ENCODE measurements around the gene ELMO3.
A peak's percentile ranks its signal among the peaks of the same experiment; 100 is the strongest.

ELMO3 gene

GRCh38 chr16:67226804-67227566 lies 28.1 kb downstream of the ELMO3 start, which contains the start of gene TMEM208:
Gene TMEM208 (plus strand): TSS chr16:67227130. CDS start chr16:67227219, 89 bp downstream.
- peak; percentile 41 for DNase-seq

GRCh38 chr16:67227567-67227921 lies 28.6 kb downstream of the ELMO3 start:
- DNase-seq = no peak

- no peak for DNase-seq
Measured at GRCh38 chr16:67228034-67228785, 29.3 kb downstream of the ELMO3 start.

- DNase-seq = no peak
Measured at GRCh38 chr16:67228905-67229304, 30.0 kb downstream of the ELMO3 start.

GRCh38 chr16:67229906-67230808 lies 31.2 kb downstream of the ELMO3 start:
- no peak for DNase-seq

DNA sequence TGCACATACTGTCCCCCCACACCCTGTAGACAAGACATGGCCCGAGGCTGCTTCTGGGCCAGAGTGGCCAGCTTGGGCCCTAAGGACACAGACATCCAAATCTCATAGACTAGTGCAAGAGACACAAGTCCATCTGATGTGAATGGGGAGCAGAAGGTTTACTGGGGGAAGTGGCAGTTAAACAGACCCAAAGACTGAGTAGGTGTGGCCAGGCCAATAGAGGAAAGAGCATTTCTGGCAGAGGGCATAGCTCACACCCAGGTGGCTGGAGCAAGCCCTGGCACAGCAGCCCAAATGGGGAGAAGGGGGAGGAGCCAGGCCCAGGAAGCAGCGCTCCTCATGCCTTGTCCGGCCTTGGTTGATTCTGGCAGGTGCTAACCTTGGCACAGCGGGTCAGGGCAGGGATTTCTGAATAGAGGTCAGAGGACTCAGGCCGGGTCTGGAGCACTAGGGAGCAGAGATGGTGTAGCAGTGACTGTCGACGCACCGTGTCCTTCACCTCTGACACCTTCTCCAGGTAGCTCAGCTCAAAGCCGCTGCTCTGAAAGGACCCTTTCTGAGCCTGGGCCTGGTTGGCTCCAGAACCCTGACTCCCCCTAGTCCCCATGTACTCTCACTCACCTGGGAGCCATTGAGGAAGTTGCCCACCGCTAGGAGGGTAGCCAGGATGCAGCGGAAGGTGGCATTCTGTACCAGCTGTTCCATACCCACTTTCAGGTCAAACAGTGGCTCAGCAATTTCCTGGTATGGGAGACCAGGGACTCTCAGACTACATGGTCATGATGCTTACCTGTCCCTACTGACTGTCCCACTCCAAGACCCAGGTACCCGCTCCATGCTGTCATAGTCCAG lies 32.1 kb downstream of the ELMO3 start:
- DNase-seq = no peak

GRCh38 chr16:67233596-67233995 lies 34.7 kb downstream of the ELMO3 start:
- DNase-seq = no peak

- no peak for DNase-seq
Measured at GRCh38 chr16:67234180-67234597, 35.3 kb downstream of the ELMO3 start.

DNA sequence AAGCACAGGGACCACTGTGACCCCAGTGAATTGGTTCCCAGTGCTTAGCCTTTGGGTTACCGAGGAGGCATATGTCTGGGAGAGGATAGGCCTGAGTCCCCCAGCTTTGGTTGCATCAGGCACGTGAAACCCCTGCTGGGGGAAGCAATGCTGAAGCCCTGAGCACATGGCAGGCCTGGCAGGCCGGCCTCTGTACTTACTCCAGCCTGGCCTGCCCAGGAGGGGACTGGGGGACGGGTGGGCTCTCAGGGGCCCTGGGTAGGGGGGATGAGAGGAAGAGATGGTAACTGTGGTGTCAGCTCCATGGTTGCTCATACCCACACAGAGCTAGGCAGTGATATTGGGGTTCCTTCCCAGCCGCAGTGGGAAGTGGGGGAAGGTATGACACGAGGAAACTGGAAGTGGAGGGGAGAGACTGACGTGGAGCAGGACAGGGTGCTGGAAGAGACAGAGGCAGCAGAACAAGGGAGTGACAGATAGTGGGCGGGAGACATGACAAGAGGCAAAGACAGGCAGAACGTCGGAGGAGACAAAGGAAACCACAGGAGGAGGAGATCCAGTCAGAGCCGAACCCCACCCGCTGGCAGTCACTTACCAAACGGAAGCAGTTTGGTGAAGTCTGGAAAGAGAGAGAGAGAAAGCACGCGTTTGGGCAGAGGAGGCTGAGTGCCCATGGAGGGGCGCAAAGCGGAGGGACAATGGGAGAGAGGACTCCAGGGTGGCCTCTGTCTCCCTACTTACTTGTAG lies 37.1 kb downstream of the ELMO3 start:
- no peak for DNase-seq

DNA sequence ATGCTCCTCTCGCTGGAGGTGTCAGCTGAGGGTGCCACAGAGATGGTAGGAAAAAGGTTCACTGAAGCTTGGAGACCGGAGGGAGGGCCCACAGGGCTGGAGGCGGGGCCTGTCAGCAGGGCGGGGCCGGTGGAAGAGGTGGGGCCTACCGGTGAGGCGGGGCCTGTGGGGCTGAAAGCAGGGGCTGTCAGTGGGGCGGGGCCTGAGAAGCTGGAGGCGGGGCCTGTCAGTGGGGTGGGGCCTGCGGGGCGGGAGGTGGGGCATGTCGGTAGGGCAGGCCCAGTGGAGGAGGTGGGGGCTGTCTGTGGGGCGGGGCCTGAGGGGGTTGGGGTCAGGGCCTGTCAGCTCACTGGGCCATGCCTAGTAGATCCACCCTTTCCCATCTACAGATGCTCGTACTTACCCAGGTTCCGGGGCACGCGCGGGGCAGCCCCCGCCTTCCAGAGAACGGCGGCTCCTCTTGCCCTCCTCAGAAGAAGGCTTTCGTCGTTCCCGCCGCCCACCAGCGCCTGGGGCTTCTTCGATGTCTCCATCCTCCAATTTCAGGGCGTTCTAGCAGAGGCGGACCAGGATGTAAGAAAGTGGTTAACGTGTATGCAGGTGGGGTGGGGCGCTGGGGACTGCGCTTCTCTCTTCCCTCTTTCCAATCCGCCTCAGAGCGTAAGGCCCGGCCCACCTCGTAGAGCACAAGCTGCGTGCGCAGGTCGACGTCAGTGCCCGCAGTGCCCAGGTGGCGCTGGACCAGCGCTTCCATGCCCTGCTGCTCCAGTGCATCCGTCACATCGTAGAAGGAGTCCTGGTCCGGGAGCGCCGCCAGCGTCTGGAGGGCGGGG lies 37.8 kb downstream of the ELMO3 start:
- DNase-seq = no peak

DNA sequence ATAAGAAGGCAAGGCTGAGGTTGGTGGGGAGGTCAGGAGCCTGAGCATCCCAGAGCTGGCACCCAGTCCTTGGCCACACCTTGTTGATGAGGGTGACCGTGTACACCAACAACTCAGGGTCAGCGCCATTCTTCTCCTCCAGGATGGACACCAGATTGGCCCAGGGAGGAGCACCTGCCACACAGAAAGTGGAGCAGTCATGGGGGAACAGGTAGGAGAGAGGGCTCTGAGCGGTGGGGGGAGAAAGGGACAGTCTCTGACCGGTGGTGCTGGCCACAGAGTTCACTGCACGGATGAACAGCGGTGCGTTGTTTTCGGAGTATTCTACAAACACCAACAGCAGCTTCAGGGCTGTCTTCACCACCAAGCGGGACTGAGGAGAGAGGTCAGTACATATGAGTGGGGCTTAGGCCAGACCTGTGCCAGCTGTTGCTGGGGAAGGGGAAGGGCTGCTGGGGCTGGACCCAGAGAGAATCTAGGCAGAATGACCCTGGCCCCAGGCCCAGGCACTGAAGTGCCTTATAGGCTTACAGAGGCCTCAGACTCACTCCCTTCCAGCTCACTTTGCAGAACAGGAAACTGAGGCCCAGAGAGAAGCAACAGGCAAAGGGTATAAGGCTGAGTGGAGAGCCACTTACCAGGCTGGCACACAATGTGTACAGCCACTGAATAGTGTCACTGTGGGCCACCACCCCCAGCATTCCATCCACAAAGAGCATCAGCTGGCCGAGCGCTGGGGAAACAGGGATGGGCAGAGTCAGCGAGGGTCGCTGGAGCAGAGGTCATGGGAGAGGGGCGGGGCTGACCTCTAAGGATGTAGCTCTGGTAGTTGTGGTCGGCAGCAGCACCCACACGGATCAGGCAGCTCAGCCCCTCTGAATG lies 38.7 kb downstream of the ELMO3 start:
- DNase-seq = no peak

GRCh38 chr16:67238278-67238575 lies 39.3 kb downstream of the ELMO3 start:
- DNase-seq = no peak

DNA sequence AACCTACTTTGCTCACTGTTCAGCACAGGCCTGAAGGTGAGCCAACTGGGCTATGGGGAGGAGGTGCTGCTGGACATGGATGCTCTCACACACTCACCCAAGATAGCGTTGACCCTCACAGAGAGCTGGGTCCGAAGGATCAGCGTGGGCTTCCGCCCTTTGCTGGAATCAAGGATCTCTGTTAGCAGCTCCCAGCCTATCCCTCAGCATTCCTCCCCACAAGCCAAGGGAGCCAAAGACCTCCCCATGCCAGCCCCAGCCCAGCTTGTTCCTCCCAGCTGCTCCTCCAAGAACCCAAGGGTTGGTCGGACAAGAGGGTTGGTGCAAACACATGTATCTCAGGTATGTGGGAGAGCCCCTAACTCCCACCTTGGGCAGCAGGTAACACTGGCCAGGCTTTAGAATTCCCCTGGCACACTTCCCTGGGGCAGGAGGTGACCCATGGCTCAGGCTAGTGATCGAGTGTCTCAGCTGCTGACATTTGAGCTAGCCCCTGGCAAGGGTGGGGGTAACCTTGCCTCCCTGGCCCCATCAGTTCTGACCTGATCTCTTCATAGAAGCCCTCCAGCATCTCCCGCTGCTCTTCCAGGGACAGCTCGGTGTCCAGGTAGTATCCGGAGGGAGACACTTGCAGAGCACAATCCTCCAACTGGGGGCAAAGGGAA lies 40.0 kb downstream of the ELMO3 start:
- no peak for DNase-seq

- no peak for DNase-seq
Measured at GRCh38 chr16:67240506-67240905, 41.6 kb downstream of the ELMO3 start.

GRCh38 chr16:67241008-67241900 lies 42.3 kb downstream of the ELMO3 start:
- no peak for DNase-seq

- DNase-seq = no peak
Measured at GRCh38 chr16:67242138-67242730, 43.3 kb downstream of the ELMO3 start.

DNA sequence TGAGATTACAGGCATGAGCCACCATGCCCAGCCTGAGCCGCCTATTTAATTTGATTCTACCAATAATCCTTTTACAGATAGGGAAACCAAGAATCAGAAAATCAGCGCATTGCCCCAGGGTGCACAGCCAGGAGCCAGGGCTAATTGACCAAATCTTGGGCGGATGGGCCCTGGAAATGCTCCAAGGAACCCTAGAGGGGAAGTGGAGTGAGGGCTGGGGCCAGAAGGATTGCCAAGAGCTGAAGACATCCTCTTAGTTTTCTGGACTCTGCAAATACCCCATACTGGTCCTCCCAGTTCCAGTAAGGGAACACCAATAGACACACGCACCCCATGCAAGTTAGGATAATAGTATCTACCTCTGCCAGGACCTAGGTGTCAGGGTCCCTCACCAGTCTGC lies 44.5 kb downstream of the ELMO3 start:
- no peak for DNase-seq
